Measurements from ENCODE around the gene VSIR. TPM values are rescaled to one million over a fixed set of nuclear protein-coding genes. Genes with fewer than 3 reads are reported as not detected.

The VSIR gene
- polyA plus RNA-seq, 1 of the 3 experiments (the other 2 are of a cell fraction), result 11.3 TPM

GRCh38 chr10:71766717-71767419, 6.5 kb downstream of the VSIR start:
- ChIA-PET POLR2A (interaction anchor here (0.8 to 1.1 kb wide), 3 partner anchors 9 to 114 kb away, joined by 3 to 4 read pairs (median 3); partner anchors contain the start of gene PSAP), CTCF (interaction anchor here (0.6 to 2.2 kb wide), 7 partner anchors 30 to 488 kb away, joined by 3 to 11 read pairs (median 3); no protein-coding TSS in a partner anchor)
- Histone ChIP-seq H4K20me1 (ENCODE audit: insufficient read depth) (no peaks in the 10 kb centered on the region), H3K9me3 (no peaks in the 10 kb centered on the region), H2AFZ (ENCODE audit: low read depth) (no peak overlapping the region), H3K9ac (no peak overlapping the region), H3K27ac (ENCODE audit: low read depth in 2 of 2, low read length in 1 of 2) (peak overlapping the region; percentile 46 to 76), H3K4me3 (ENCODE audit: low read depth in 2 of 2, low read length in 1 of 2) (no peak overlapping the region), H3K27me3 (ENCODE audit: insufficient read depth) (no peaks in the 10 kb centered on the region), H3K4me2 (peak overlapping the region; percentile 14; the same call in 1 of the 2 replicates), H3K9me2 (no peaks in the 10 kb centered on the region), H3F3A (replicated peaks; ENCODE audit: insufficient read depth) (peaks cover 3% of the 10 kb centered on the region), H3K4me1 (ENCODE audit: control insufficient read depth in 1 of 2, insufficient read depth in 2 of 2, low read depth in 1 of 2, low read length in 1 of 2) (peaks cover 12 to 15% of the 10 kb centered on the region in 2 experiments; a peak in 3 of 4 replicates), H3K79me2 (ENCODE audit: insufficient read depth) (no peaks in the 10 kb centered on the region), H3K36me3 (replicated peaks in 1 of 2; ENCODE audit: control insufficient read depth in 1 of 2, insufficient read depth in 2 of 2, low read length in 1 of 2) (no peaks in the 10 kb centered on the region)
- 24% methylated on average over 10 of the region's 10 CpGs for WGBS (ENCODE audit: low lambda C conversion rate)
- no peak for DNase-seq
- TF ChIP-seq, protein P1, sequence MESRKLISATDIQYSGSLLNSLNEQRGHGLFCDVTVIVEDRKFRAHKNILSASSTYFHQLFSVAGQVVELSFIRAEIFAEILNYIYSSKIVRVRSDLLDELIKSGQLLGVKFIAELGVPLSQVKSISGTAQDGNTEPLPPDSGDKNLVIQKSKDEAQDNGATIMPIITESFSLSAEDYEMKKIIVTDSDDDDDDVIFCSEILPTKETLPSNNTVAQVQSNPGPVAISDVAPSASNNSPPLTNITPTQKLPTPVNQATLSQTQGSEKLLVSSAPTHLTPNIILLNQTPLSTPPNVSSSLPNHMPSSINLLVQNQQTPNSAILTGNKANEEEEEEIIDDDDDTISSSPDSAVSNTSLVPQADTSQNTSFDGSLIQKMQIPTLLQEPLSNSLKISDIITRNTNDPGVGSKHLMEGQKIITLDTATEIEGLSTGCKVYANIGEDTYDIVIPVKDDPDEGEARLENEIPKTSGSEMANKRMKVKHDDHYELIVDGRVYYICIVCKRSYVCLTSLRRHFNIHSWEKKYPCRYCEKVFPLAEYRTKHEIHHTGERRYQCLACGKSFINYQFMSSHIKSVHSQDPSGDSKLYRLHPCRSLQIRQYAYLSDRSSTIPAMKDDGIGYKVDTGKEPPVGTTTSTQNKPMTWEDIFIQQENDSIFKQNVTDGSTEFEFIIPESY (IDR thresholded peaks at IDR 0.05; ENCODE audit: borderline replicate concordance, low read depth), result peak; percentile 83; the same call in 1 of the 2 replicates
- TF ChIP-seq ELF1 (IDR thresholded peaks at IDR 0.05), result no peak
- TF ChIP-seq MXI1 (IDR thresholded peaks at IDR 0.05; ENCODE audit: low read depth, low read length), result no peak
- TF ChIP-seq FOSL2 (IDR thresholded peaks at IDR 0.05; ENCODE audit: borderline replicate concordance, low read depth), result peak; percentile 90
- no peak; the same call in 1 of the 2 replicates for TF ChIP-seq SIN3A (IDR thresholded peaks at IDR 0.05; ENCODE audit: borderline replicate concordance, low read depth, low read length)
- TF ChIP-seq FOXM1 (IDR thresholded peaks at IDR 0.05; ENCODE audit: low read depth), result no peak
- TF ChIP-seq, protein P2, sequence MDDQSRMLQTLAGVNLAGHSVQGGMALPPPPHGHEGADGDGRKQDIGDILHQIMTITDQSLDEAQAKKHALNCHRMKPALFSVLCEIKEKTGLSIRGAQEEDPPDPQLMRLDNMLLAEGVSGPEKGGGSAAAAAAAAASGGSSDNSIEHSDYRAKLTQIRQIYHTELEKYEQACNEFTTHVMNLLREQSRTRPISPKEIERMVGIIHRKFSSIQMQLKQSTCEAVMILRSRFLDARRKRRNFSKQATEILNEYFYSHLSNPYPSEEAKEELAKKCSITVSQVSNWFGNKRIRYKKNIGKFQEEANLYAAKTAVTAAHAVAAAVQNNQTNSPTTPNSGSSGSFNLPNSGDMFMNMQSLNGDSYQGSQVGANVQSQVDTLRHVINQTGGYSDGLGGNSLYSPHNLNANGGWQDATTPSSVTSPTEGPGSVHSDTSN (IDR thresholded peaks at IDR 0.05), result peak; percentile 73
- no peak for TF ChIP-seq NRF1 (IDR thresholded peaks at IDR 0.05; ENCODE audit: low read depth, low read length)
- TF ChIP-seq TEAD4 (IDR thresholded peaks at IDR 0.05; ENCODE audit: borderline replicate concordance, insufficient read depth), result peak; percentile 96
- TF ChIP-seq TAF1 (IDR thresholded peaks at IDR 0.05; ENCODE audit: borderline replicate concordance, low read depth, low read length), result no peak
- no peak for TF ChIP-seq RCOR1 (IDR thresholded peaks at IDR 0.05; ENCODE audit: low read length)
- TF ChIP-seq GATA2 (CRISPR knock-in tag; IDR thresholded peaks at IDR 0.05), result no peak
- no peak for TF ChIP-seq GABPA (IDR thresholded peaks at IDR 0.05; ENCODE audit: low read depth)
- peak; percentile 67; the same call in 1 of the 2 replicates for TF ChIP-seq MAX (IDR thresholded peaks at IDR 0.05; ENCODE audit: low read depth)
- no peak for TF ChIP-seq RFX5 (IDR thresholded peaks at IDR 0.05; ENCODE audit: low read length)
- no peak for TF ChIP-seq RAD21 (IDR thresholded peaks at IDR 0.05; ENCODE audit: low read length)
- TF ChIP-seq USF1 (IDR thresholded peaks at IDR 0.05; ENCODE audit: borderline replicate concordance, low read depth), result no peak
- TF ChIP-seq REST (IDR thresholded peaks at IDR 0.05; ENCODE audit: low read depth, low read length), result 0 out of 2 replicates have a peak, but pooled peaks have one; percentile 66
- TF ChIP-seq RXRA (IDR thresholded peaks at IDR 0.05; ENCODE audit: borderline replicate concordance, low read depth), result peak; percentile 100
- no peak for TF ChIP-seq FOXJ3 (CRISPR knock-in tag; IDR thresholded peaks at IDR 0.05)
- peak; percentile 89 for TF ChIP-seq TCF12 (IDR thresholded peaks at IDR 0.05)
- peak in 1 of 2 experiments; percentile 84; a peak in 3 of 4 replicates for TF ChIP-seq EP300 (IDR thresholded peaks at IDR 0.05; ENCODE audit: borderline replicate concordance in 1 of 2, low read depth in 1 of 2, low read length in 1 of 2)
- peak; percentile 47; the same call in 1 of the 2 replicates for TF ChIP-seq NFIC (IDR thresholded peaks at IDR 0.05; ENCODE audit: borderline replicate concordance)
- TF ChIP-seq JUND (IDR thresholded peaks at IDR 0.05), result peak; percentile 91
- no peak for TF ChIP-seq CHD2 (IDR thresholded peaks at IDR 0.05; ENCODE audit: low read length, partially characterized antibody)
- TF ChIP-seq MEF2A (IDR thresholded peaks at IDR 0.05; ENCODE audit: borderline replicate concordance, low read depth), result no peak
- no peak for TF ChIP-seq YY1 (IDR thresholded peaks at IDR 0.05; ENCODE audit: low read depth)
